Measurements from ENCODE around the gene DHX34.
A peak's percentile ranks its signal among the peaks of the same experiment; 100 is the strongest.

DHX34 gene

DNA sequence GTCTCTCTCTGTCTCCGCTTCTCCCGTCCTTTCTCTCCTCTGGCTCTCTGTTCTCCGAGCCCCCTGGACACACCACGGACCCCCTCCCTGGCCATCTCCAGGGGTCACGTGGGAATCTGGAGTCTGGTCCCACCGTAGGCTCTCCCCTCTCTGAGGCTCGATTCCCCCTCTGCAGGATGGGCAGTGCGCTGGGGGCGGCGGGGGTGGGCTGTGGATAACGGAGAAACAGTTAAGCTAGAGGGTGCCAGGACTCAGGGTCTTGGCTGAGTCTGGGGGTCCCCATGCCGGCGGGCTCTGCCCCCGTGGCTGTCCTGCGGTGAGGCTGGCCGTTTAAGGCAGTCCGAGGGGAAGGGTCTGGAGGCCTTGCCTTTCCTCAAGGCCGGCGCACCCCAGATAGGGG, 70.7 kb downstream of the DHX34 start:
- DNase-seq, result no peak

DNA sequence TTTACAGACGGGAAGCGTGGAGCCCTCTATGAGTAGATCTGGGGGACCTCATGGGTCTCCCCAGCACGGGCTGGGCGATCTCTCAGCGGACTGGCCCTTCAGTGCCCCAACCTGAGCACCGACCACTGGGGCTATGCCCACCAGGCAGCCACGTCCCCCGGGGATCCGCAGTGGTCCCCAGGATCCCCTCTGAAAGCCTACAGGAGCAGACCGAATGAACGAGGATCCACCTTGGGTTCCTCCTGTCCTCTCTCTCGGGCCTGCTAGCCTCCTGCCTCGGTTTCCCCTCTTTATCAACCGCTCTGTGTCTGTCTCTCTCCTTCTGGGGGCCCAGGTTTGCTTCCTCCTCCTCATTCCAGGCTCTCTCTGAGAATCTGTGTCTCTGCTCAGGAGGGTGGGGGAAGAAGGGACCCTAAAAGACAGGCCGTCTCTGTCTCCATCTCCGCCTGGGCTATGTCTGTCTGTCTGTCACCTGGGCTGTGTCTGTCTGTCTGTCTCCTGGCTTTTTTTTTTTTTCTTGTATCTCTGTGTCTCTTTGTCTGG, 72.2 kb downstream of the DHX34 start:
- no peak for DNase-seq

DNA sequence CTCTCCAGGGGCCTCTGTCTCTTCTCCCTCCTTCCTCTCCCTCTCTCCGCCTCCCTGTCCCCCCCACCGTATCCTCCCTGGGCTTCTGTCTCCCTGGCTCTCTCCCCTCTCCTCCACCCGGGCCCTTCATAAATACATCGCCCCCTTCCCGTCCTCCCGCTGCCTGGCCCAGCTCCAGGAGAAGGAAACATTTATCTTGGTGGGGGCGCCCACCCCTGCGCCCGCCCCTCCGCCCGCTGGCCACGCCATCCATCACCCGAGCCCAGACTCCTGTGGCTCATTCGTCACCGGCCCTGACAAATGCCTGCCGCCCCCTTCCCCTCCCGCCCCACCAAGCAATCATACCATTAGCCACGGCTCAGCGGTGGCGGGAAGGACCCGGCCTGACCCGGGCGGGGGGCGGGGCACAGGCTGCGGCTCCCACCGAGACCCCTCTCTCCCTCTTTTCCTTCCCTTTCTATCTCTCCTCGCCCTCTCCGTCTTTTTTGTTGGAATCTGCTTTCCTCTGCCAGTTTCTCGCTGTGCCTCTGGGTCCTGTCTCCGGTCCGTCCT, 72.8 kb downstream of the DHX34 start:
- DNase-seq, result no peak

DNA sequence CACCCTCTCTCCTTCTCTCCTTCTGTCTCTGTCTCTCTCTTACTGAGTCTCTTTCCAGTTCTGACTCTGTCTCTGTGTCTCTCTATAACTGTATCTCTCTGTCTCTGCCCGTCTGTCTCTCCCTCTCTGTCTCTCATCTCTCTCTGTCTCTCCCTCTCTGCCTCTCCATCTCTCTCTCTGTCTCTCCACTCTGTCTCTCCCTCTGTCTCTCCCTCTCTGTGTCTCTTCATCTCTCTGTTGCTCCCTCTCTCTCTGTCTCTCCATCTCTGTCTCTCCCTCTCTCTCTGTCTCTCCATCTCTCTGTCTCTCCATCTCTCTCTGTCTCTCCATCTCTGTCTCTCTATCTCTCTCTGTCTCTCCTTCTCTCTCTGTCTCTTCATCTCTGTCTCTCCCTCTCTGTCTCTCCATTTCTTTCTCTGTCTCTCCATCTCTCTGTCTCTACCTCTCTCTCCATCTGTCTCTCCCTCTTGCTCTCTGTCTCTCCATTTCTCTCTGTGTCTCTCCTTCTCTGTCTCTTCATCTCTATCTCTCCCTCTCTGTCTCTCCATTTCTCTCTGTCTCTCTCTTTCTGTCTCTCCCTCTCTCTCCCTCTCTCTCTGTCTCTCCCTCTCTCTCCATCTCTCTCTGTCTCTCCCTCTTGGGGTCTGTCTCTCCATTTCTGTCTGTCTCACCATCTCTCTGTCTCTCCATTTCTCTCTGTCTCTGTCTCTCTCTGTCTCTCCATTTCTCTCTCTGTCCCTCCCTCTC, 73.5 kb downstream of the DHX34 start:
- no peak for DNase-seq

DNA sequence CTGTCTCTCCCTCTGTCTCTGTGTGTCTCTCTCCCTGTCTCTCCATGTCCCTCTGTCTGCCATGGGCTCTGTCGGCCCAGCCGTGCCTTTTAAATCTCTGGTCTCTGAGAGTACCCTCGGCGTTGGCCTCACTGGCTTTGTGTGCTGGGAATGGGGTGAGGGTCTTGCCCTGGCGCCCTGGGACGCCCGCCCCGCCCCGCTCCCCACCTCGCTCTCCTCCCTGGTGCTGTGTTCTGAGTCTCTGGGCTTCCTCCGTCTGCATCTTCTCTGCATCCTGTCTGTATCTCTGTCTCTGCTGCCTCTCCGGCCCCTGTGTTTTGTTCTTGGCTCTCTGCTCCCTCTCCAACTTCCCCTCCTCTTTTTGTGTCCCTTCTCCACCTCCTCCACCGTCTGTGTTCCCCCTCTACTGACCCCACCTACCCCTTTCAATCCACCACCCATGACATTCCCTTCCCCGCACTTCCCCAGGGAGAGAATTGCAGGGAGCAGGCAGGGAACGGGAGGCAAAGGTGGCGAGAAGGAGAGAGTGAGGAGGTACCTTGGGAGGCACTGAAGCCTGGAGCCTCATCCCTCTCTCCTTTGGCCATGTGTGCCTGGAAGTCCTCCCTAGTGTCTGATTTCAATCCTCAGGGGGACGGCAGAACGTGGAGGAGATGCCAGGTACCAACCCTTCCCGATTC, 74.2 kb downstream of the DHX34 start:
- no peak for DNase-seq

DNA sequence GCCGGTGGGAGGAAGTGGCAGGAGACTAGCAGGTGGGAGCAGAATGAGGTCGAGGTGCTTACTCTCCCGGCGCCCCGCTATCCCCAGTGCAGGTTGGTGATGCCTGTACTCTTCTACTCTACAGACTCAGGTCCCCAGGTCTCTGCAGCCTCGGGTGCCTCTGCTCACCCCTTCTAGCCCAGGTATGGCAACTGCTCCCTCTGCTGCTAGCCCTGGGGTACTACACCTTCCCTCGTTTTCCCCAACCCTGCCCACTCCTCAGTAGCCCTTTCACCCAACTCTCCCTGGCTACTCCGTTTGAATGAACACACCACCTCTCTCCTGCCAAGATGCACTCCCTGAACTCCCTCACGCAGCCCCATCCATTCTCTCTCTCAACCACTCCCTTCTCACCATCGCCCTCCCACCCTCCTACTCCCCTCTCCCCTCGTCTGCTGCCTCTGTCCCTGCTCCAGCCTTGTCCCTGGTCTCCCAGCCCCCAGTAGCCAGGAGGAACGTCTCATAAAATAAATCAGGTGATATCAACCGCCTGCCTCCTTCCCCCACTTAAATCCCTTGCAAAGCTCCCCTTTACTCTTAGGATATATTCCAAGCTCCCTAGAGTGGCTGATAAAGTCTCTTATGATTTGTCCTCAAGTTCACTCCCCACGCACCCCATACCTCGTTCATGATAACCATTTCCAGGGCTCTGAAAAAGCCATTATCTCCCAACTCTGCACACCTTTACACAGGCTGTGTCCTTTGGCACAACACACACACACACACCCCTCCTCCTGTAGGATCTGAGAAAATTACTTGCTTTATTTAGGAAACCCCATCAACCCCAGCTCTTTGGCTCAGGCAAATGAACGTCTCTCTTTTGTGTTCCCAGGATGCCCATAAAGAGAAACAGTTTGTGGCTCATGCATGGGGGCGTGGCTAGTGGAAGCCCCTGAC, 78.4 kb downstream of the DHX34 start:
- no peak for DNase-seq

DNA sequence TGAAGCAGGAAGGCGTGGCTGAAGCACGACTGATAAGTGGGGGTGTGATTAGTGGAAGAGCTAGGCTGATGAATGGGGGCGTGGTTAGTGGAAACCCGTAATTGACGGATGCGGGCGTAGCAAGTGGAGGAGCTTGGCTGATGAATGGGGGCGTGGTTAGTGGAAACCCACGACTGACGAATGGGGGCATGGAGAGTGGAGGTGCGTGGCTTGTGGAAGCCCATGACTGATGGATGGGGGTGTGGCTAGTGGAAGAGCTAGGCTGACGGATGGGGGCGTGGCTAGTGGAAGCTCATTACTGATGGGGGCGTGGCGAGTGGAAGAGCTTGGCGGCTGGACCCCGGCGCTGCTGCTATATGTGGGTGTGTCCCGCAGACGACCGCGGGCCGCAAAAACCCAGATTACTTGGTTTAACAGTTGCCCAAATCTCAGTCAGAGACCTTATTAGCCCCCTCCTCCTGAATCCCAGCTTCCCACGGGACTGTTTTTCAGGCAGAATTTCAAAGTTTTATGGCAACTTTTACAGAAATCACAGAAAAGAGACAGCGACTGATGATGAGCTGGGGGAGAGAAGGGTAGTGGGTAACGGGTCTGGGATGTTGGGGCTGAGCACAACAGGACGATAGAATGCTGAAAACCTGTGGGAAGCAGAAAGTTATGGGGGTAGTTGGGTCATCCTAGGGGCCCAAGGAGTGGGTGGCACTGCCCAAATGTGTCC, 79.2 kb downstream of the DHX34 start:
- peak; percentile 64 for DNase-seq

DNA sequence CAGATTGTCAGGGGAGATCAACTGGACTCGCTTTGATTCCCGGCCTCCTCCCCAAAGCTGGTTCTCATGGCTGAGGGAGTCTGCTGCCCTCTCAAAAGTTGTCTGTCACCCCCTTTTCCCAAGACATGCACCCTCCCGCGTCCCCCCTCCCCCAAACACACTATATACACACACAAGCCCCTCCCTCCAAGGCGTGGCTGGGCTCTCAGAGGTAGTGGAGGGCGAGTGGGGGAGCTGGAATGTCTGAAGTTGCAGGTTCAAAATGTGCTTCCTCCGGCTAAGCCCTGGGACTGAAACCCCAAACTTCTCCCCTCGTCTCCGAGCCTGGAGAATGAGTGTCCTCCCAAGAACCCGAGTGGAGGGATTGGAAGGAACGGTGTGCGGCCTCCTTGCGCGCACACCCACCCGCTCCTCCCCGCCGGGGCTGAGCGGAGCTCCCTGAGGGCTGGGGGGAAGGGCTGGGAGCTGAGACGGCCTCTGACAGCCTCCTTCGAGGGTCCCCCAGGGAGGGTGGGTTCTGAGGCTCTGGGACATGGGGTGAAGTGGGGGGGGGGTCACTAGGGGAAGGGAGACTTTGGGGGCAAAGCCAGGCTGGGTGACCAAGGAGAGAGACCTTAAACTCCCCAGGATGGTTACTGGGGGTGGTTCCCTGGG, 80.2 kb downstream of the DHX34 start:
- no peak for DNase-seq

DNA sequence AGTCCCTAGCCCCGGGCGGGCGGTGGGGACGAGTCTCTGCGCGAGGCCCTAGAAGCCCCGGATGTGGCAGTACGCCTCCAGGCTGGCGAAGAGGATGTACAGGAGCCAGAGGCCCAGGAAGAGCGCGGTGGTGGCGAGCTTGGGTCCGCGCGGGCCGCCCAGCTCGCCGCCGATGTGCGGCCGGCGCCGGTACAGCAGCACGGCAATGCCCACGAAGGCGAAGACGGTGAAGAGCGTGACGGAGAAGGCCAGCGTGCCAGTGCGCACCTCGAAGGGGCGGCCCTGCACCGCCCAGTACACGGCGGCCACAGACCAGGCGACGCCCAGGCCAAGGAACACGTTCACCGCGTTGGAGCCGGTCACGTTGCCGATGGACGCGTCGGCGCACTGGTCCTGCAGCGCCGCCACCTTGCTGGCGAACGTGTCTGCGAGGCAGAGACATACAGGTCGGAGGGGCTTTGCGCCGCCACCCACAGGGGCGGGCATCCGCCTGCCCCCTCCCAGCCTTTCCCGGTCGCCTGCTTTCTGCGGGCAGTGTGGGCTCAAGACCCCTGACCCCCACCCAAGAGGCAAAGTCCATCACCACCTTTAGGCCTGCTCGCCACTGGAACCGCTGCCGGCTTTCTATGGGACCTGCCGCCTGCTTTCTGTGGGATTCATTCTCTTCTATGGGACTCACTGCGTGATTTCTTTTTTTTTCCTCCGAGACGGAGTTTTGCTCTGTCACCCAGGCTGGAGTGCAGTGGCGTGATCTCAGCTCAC, 81.1 kb downstream of the DHX34 start:
- DNase-seq, result no peak

DNA sequence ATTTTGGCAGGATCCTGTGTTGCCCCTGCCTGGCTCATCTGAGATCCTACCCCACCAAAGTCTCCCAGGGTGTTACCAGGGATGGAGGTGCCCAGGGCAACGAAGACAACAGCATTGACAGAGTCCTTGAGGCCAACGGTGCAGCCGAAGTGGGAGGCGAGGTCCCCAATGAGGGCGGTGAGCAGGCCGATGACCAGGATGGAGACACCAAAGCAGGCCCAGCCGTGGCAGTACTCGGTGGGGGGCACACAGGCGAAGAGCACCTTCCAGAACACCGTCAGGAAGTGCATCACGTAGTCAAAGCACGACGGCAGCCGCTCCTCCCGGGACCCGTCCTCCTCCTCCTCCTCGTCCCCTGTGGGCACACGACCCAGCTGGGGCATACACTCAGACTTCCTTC, 83.0 kb downstream of the DHX34 start:
- no peak for DNase-seq

All from NK-92 treated with Interleukin-12 subunit alpha and Interleukin-12 subunit beta, amount 100 ng/mL, for 24 hours (cell line).